Trophoblast cell (in vitro differentiated cells and primary cell): ENCODE measurements around the gene GOLGA5.

ENCODE experiments used
- DNase-seq, 2 donors: peaks; one replicate each; pipeline ENCODE4 v3.0.0-alpha.2; 2016
- H2AFZ ChIP-seq: 2 replicates; pipeline ENCODE4 v1.6.1; 2013; ENCODE audit warnings: low read length, moderate library complexity, mild to moderate bottlenecking; ENCODE audit not compliant: insufficient read depth, poor library complexity
- H2AK5ac ChIP-seq: 2 replicates; pipeline ENCODE4 v1.6.1; 2013; ENCODE audit warnings: mild to moderate bottlenecking, low read length
- H2BK120ac ChIP-seq: 2 replicates; pipeline ENCODE4 v1.6.1; 2013; ENCODE audit warnings: low read length, mild to moderate bottlenecking, moderate library complexity; ENCODE audit not compliant: insufficient read depth, poor library complexity
- H2BK12ac ChIP-seq: 2 replicates; pipeline ENCODE4 v1.6.1; 2013; ENCODE audit warnings: mild to moderate bottlenecking, low read length, moderate library complexity
- H2BK5ac ChIP-seq: 2 replicates; pipeline ENCODE4 v1.6.1; 2013; ENCODE audit warnings: low read length, low read depth, moderate library complexity, mild to moderate bottlenecking; ENCODE audit not compliant: poor library complexity
- H3K14ac ChIP-seq: 2 replicates; pipeline ENCODE4 v1.6.1; 2013; ENCODE audit warnings: mild to moderate bottlenecking, low read length
- H3K18ac ChIP-seq: 2 replicates; pipeline ENCODE4 v1.6.1; 2013; ENCODE audit warnings: mild to moderate bottlenecking, low read length
- H3K23ac ChIP-seq: 2 replicates; pipeline ENCODE4 v1.6.1; 2013; ENCODE audit warnings: low read length
- H3K27ac ChIP-seq: 2 replicates; pipeline ENCODE4 v1.5.1; 2013; ENCODE audit warnings: low read depth, mild to moderate bottlenecking, inconsistent platforms, low read length, moderate library complexity
- H3K27me3 ChIP-seq: 2 replicates; pipeline ENCODE4 v1.6.1; 2013; ENCODE audit warnings: inconsistent platforms, mild to moderate bottlenecking, low read length, moderate library complexity; ENCODE audit not compliant: insufficient read depth
- H3K36me3 ChIP-seq, 2 experiments: 1 replicate in 1 of 2; 2 replicates in 1 of 2; pipeline ENCODE4 v1.6.1; 2013; ENCODE audit warnings: low read length in 2 of 2, mild to moderate bottlenecking in 2 of 2, moderate library complexity in 1 of 2; ENCODE audit not compliant: insufficient read depth in 2 of 2, control insufficient read depth in 1 of 2
- H3K4ac ChIP-seq: 2 replicates; pipeline ENCODE4 v1.6.1; 2013; ENCODE audit warnings: low read depth, mild to moderate bottlenecking, low read length, moderate library complexity
- H3K4me1 ChIP-seq, 2 experiments: 1 replicate in 1 of 2; 2 replicates in 1 of 2; pipeline ENCODE4 v1.6.1; 2013; ENCODE audit warnings: low read length in 2 of 2, mild to moderate bottlenecking in 2 of 2, moderate library complexity in 1 of 2; ENCODE audit not compliant: insufficient read depth in 2 of 2, control insufficient read depth in 1 of 2
- H3K4me2 ChIP-seq: 2 replicates; pipeline ENCODE4 v1.6.1; 2013; ENCODE audit warnings: inconsistent platforms, mild to moderate bottlenecking, low read length, moderate library complexity
- H3K4me3 ChIP-seq: 2 replicates; pipeline ENCODE4 v1.5.1; 2013; ENCODE audit warnings: mild to moderate bottlenecking, low read depth, low read length, inconsistent platforms
- H3K79me1 ChIP-seq: one replicate; pipeline ENCODE4 v1.6.1; 2013; ENCODE audit warnings: low read length
- H3K79me2 ChIP-seq: 2 replicates; pipeline ENCODE4 v1.6.1; 2013; ENCODE audit warnings: low read length, mild to moderate bottlenecking; ENCODE audit not compliant: control insufficient read depth, insufficient read depth, poor library complexity
- H3K9ac ChIP-seq: 2 replicates; pipeline ENCODE4 v1.6.1; 2013; ENCODE audit warnings: mild to moderate bottlenecking, low read length
- H3K9me3 ChIP-seq: 2 replicates; pipeline ENCODE4 v1.6.1; 2013; ENCODE audit warnings: low read depth, mild to moderate bottlenecking, control low read depth, inconsistent platforms, low read length; ENCODE audit not compliant: insufficient read depth
- H4K12ac ChIP-seq: 2 replicates; pipeline ENCODE4 v1.6.1; 2013; ENCODE audit warnings: low read depth, mild to moderate bottlenecking, low read length, moderate library complexity
- H4K8ac ChIP-seq: 2 replicates; pipeline ENCODE4 v1.6.1; 2013; ENCODE audit warnings: low read depth, mild to moderate bottlenecking, low read length, moderate library complexity
- H4K91ac ChIP-seq: one replicate; pipeline ENCODE4 v1.6.1; 2013; ENCODE audit warnings: low read depth, mild to moderate bottlenecking, low read length, moderate library complexity
- WGBS: extraction: QIAGEN DNeasy Blood & Tissue Kit; methylation state at CpG from one replicate; pipeline ENCODE4 v1.1.7; 2013; ENCODE audit warnings: missing lambda C conversion rate; ENCODE audit not compliant: insufficient read length, insufficient coverage; ENCODE audit errors: extremely low coverage; 5-methylcytosine and 5-hydroxymethylcytosine counted together

Gene GOLGA5

GRCh38 chr14:92800012-92800411, 5.9 kb downstream of the GOLGA5 start:
- Histone ChIP-seq H2BK120ac (no peak overlapping the region), H3K14ac (no peak overlapping the region), H3K4me1 (no peaks in the 10 kb centered on the region), H3K27ac (no peak overlapping the region), H2BK12ac (no peak overlapping the region), H3K79me2 (peaks cover under 1% of the 10 kb centered on the region), H2AFZ (no peak overlapping the region), H3K4me3 (no peak overlapping the region), H4K8ac (no peak overlapping the region), H4K91ac (no peak overlapping the region), H2AK5ac (no peak overlapping the region), H3K4ac (no peak overlapping the region), H2BK5ac (no peak overlapping the region), H3K18ac (no peak overlapping the region), H3K36me3 (peaks cover 4 to 18% of the 10 kb centered on the region in 2 experiments), H3K9ac (no peak overlapping the region), H3K79me1 (no peaks in the 10 kb centered on the region), H3K4me2 (no peak overlapping the region), H3K23ac (no peak overlapping the region), H4K12ac (no peak overlapping the region), H3K9me3 (no peaks in the 10 kb centered on the region), H3K27me3 (no peaks in the 10 kb centered on the region)
- no CpG with 5 or more reads among the region's 1 CpG for WGBS
- no peak for DNase-seq

DNA sequence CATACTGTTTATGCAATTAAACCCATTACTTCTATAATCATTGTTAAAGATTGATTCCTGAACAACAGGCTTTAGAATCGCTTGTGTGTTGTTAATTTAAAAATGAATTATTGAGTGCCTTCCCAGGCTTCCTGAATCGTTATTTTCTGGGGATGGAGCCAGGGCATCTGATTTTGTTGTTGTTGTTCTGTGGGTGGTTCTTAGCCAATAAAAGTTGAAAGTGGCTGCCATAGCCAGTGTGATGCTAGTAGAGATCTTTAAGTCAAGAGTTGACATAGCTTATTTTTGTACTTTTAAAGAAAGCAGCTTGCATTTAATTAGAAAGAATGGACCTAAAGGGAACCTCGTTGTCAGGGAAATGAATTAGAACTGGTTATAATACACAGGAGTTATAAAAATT, 6.4 kb downstream of the GOLGA5 start:
- Histone ChIP-seq H4K8ac (no peak overlapping the region), H3K4ac (peak overlapping the region; percentile 94), H3K14ac (no peak overlapping the region), H3K9ac (no peak overlapping the region), H3K4me2 (no peak overlapping the region), H3K79me1 (no peaks in the 10 kb centered on the region), H2BK120ac (no peak overlapping the region), H2BK5ac (no peak overlapping the region), H3K18ac (no peak overlapping the region), H3K4me3 (no peak overlapping the region), H3K79me2 (no peaks in the 10 kb centered on the region), H3K27me3 (no peaks in the 10 kb centered on the region), H4K12ac (no peak overlapping the region), H3K36me3 (peaks cover 4 to 18% of the 10 kb centered on the region in 2 experiments), H2AFZ (no peak overlapping the region), H3K4me1 (no peaks in the 10 kb centered on the region), H3K27ac (no peak overlapping the region), H3K23ac (no peak overlapping the region), H2AK5ac (no peak overlapping the region), H3K9me3 (no peaks in the 10 kb centered on the region), H4K91ac (no peak overlapping the region), H2BK12ac (no peak overlapping the region)
- DNase-seq: no peak
- WGBS: no CpG with 5 or more reads among the region's 3 CpGs

DNA sequence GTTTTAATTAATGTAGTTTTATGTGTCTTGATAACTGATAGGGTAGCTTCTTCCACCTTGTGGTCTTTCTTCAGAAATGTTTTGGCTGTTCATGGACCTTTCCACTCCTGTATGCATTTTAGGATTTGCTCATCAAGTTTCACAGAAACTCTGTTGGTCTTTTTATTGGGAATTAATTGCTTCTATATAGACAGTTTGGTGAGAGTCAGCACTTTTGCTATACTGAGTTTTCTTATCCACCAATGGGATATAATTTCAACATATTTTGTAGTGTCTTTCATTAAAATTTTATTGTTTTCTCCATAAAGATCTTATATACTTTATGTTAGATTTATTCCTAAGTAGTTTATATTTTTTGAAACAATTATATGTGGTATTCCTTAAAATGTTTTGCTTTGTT, 7.8 kb downstream of the GOLGA5 start:
- Histone ChIP-seq H4K8ac (no peak overlapping the region), H3K27me3 (no peaks in the 10 kb centered on the region), H3K4me1 (no peaks in the 10 kb centered on the region), H3K14ac (no peak overlapping the region), H3K79me1 (no peaks in the 10 kb centered on the region), H3K4me2 (no peak overlapping the region), H3K9me3 (no peaks in the 10 kb centered on the region), H2BK5ac (no peak overlapping the region), H4K12ac (no peak overlapping the region), H3K27ac (no peak overlapping the region), H3K36me3 (peaks cover 4 to 24% of the 10 kb centered on the region in 2 experiments), H3K18ac (no peak overlapping the region), H3K79me2 (no peaks in the 10 kb centered on the region), H2BK12ac (no peak overlapping the region), H3K23ac (no peak overlapping the region), H2AFZ (no peak overlapping the region), H4K91ac (no peak overlapping the region), H2AK5ac (no peak overlapping the region), H3K9ac (no peak overlapping the region), H2BK120ac (no peak overlapping the region), H3K4ac (no peak overlapping the region), H3K4me3 (no peak overlapping the region)
- no peak for DNase-seq

DNA sequence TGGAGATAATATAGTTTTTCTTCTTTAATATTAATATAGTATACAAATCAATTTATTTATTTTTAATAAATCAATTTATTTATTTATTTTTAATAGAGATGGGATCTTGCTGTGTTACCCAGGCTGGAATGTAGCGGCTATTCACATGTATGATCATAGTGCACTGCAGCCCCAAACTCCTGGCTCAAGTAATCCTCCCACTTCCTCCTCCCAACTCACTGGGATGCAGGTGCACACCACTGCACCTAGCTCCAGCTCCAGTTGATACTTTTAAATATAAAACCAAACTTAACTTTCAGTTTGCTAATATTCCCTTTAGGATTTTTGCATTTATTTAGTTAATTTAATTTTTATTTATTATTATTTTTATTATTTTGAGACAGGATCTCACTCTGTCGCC, 8.6 kb downstream of the GOLGA5 start:
- Histone ChIP-seq H2AFZ (no peak overlapping the region), H3K9me3 (no peaks in the 10 kb centered on the region)
- DNase-seq: no peak

More for the DNA sequence above, 8.6 kb downstream of the GOLGA5 start:
- no peak overlapping the region for H4K8ac ChIP-seq
- H3K18ac ChIP-seq: no peak overlapping the region
- no peak overlapping the region for H3K4ac ChIP-seq
- no peak overlapping the region for H2AK5ac ChIP-seq
- no peaks in the 10 kb centered on the region for H3K4me1 ChIP-seq
- no peak overlapping the region for H3K14ac ChIP-seq
- H2BK12ac ChIP-seq: no peak overlapping the region
- H3K27ac ChIP-seq: no peak overlapping the region
- H3K23ac ChIP-seq: no peak overlapping the region
- H3K4me2 ChIP-seq: no peak overlapping the region
- WGBS: no CpG with 5 or more reads among the region's 2 CpGs
- no peaks in the 10 kb centered on the region for H3K79me2 ChIP-seq
- no peaks in the 10 kb centered on the region for H3K27me3 ChIP-seq
- no peak overlapping the region for H2BK120ac ChIP-seq
- H2BK5ac ChIP-seq: no peak overlapping the region
- no peak overlapping the region for H3K4me3 ChIP-seq
- H3K79me1 ChIP-seq: no peaks in the 10 kb centered on the region
- peaks cover 6 to 27% of the 10 kb centered on the region in 2 experiments for H3K36me3 ChIP-seq
- H4K12ac ChIP-seq: no peak overlapping the region
- no peak overlapping the region for H4K91ac ChIP-seq
- H3K9ac ChIP-seq: no peak overlapping the region
